Ectodermal cell (in vitro differentiated cells): ENCODE measurements around the gene BFSP1.

Experiments used
- H3K27ac ChIP-seq: 2 replicates; pipeline ENCODE4 v1.7.0; 2013; ENCODE audit warnings: mild to moderate bottlenecking, low read depth, low read length; ENCODE audit not compliant: insufficient read depth, poor library complexity, severe bottlenecking
- H3K27me3 ChIP-seq: 2 replicates; pipeline ENCODE4 v1.7.0; 2013; ENCODE audit warnings: mild to moderate bottlenecking, low read length; ENCODE audit not compliant: insufficient read depth, control insufficient read depth, poor library complexity, severe bottlenecking
- H3K36me3 ChIP-seq: one replicate; pipeline ENCODE4 v1.7.0; 2013; ENCODE audit warnings: low read length; ENCODE audit not compliant: control insufficient read depth, insufficient read depth
- H3K4me1 ChIP-seq: one replicate; pipeline ENCODE4 v1.7.0; 2013; ENCODE audit warnings: low read length; ENCODE audit not compliant: control insufficient read depth, insufficient read depth
- H3K4me3 ChIP-seq: 2 replicates; pipeline ENCODE4 v1.7.0; 2013; ENCODE audit warnings: low read depth, low read length, control low read depth; ENCODE audit not compliant: insufficient read depth
- H3K9me3 ChIP-seq: 2 replicates; pipeline ENCODE4 v1.7.0; 2013; ENCODE audit warnings: mild to moderate bottlenecking, low read length, moderate library complexity; ENCODE audit not compliant: control insufficient read depth
- WGBS, 2 experiments: methylation state at CpG; one replicate each; pipeline ENCODE4 v1.1.7; 2013; ENCODE audit warnings: missing lambda C conversion rate in 2 of 2; 5-methylcytosine and 5-hydroxymethylcytosine counted together

The BFSP1 gene

GRCh38 chr20:17557675-17558006 lies 26.5 kb upstream of the BFSP1 start:
- H3K36me3 ChIP-seq = no peaks in the 10 kb centered on the region
- no peak overlapping the region for H3K27ac ChIP-seq
- no peaks in the 10 kb centered on the region for H3K27me3 ChIP-seq
- no peaks in the 10 kb centered on the region for H3K9me3 ChIP-seq
- WGBS, 2 experiments = 86 to 87% methylated on average over 3 of the region's 3 CpGs
- peaks cover 7% of the 10 kb centered on the region for H3K4me1 ChIP-seq
- H3K4me3 ChIP-seq = no peak overlapping the region

DNA sequence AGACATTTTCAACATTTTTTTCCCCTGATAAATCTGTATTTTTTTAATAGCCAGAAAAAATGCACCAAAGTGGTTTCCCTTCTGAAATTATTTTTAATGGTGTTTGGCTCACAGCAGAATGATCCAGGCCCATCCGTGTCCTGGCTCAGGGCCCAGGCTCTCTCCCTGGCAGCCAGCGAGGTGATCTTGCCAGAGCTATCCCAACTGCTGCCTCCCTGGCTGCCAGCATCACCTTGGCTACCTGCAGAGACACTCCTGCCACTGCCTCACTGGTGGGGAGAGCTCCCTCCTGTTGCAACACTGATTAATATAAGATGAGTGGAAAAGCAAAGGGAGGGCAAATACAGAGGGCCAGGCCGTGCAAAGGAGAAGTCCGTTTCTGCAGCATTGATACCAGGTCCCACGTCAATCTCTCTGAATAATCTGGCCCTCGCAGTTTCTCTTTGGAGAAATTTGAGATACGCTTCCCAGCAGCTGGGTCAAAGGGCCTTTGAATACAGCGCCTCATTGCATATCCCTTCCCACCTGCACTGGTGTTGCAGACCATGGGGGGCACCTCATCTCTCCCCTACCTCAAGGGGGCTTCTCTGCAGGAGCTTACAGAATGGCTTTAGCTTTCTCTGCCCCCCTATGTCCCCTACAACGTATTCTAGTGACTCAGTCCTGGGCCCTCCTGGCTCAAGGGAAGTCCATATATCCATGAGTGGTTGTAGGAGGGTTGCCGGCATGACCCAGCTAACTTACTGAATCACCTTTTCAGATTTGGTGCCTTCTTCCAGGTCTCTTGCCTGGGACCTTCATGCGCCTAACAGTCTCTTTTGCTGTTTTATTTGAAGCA lies 25.9 kb upstream of the BFSP1 start:
- H3K4me3 ChIP-seq = no peak overlapping the region
- H3K27me3 ChIP-seq = no peaks in the 10 kb centered on the region
- H3K36me3 ChIP-seq = no peaks in the 10 kb centered on the region
- no peaks in the 10 kb centered on the region for H3K9me3 ChIP-seq
- no peak overlapping the region for H3K27ac ChIP-seq
- H3K4me1 ChIP-seq = peaks cover 7% of the 10 kb centered on the region
- WGBS, 2 experiments = 65 to 67% methylated on average over 11 of the region's 11 CpGs

- no peaks in the 10 kb centered on the region for H3K27me3 ChIP-seq
- no peak overlapping the region for H3K4me3 ChIP-seq
- no peak overlapping the region for H3K27ac ChIP-seq
- WGBS, 2 experiments = 88 to 95% methylated on average over 2 to 3 of the region's 3 CpGs
- H3K36me3 ChIP-seq = no peaks in the 10 kb centered on the region
- H3K9me3 ChIP-seq = no peaks in the 10 kb centered on the region
- peaks cover 7% of the 10 kb centered on the region for H3K4me1 ChIP-seq
Observed at GRCh38 chr20:17555106-17555505, 23.9 kb upstream of the BFSP1 start.

DNA sequence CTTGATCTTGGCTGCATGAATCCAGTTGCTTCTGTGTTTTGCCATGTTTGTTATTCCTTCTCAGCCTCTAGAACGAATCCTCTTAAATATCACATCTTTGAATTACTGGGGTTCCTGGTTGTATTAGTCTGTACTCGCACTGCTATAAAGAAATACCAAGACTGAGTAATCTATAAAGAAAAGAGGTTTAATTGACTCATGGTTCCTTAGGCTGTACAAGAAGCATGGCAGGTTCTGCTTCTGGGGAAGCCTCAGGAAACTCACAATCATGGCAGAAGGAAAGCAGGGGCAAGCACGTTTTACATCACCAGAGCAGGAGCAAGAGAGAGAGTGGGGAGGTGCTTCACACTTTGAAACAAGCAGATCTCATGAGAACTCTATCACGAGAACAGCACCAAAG lies 18.0 kb upstream of the BFSP1 start:
- Histone ChIP-seq H3K27ac (no peak overlapping the region), H3K9me3 (no peaks in the 10 kb centered on the region), H3K4me1 (no peaks in the 10 kb centered on the region), H3K27me3 (no peaks in the 10 kb centered on the region), H3K36me3 (no peaks in the 10 kb centered on the region), H3K4me3 (no peak overlapping the region)
- 88 to 92% methylated on average over 4 of the region's 4 CpGs for WGBS, 2 experiments

DNA sequence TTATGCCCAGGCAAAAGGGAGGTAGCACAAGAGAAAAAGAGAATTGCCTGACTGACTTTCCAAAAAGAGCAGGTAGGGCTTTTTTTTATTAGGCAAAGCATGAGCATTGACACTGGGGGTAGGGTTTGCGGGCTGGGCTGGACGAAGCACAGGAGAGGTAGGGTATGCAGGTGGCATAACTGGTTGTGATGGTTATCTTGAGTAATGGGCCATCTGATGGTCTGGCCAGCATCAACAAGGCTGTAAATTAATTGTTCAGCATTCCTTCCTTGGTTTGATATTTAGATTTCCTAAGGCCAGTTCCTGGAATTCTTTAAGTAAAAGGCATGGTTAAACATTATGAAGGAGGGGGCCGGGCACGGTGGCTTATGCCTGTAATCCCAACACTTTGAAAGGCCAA lies 13.9 kb upstream of the BFSP1 start:
- Histone ChIP-seq H3K4me3 (no peak overlapping the region), H3K27ac (no peak overlapping the region), H3K4me1 (no peaks in the 10 kb centered on the region), H3K27me3 (no peaks in the 10 kb centered on the region), H3K36me3 (no peaks in the 10 kb centered on the region), H3K9me3 (no peaks in the 10 kb centered on the region)
- 88 to 89% methylated on average over 4 of the region's 4 CpGs for WGBS, 2 experiments

DNA sequence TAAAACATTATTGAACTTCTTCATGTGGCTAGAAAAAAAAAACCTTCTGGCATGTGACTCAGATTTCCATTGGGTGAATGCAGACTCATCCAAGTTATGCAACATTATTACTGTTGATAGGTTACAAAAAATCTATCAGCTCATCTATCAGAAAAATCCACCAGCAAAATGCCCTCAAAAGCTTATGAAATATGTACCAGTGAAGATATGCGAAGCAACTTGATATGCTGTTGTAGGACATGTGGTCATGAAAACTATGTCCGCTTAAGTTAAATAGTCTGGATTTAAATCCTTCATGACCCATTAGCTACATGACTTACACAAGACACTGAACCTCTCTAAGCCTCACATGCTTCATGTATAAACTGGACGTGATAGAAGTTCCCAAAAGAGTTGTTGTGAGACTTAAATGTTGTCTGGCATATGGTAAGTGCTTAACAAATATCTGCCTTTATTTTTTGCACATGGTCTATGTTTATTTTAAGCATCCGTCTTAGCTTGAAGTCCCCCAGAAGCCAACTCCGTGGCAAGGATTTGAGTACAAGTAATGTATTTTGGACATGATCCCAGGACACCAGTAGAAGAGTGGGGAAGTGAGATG lies 12.5 kb upstream of the BFSP1 start:
- no peak overlapping the region for H3K4me3 ChIP-seq
- no peak overlapping the region for H3K27ac ChIP-seq
- H3K4me1 ChIP-seq = no peaks in the 10 kb centered on the region
- no peaks in the 10 kb centered on the region for H3K9me3 ChIP-seq
- WGBS, 2 experiments = 93 to 94% methylated on average over 5 of the region's 5 CpGs
- H3K27me3 ChIP-seq = no peaks in the 10 kb centered on the region
- H3K36me3 ChIP-seq = no peaks in the 10 kb centered on the region

DNA sequence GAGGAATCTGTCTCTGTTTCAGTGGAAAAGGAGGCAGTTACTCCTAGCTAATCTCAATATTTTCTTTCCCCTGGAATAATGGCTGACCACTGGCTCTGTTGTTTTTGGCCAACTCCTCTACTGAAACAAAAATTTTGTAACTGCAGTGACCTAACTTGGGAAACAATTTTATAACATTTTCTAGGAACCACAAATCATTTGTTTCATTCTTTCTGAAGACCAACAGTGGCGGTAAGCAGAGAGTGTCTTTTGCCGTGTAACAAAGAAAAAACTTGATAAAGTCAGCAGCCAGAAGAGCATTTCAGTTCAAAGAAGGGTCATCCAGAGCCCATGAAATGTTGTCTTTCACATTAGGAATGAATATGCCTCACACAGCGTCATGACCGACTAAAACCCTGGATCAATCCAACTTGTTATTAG lies 11.8 kb upstream of the BFSP1 start:
- no peak overlapping the region for H3K4me3 ChIP-seq
- no peak overlapping the region for H3K27ac ChIP-seq
- H3K27me3 ChIP-seq = no peaks in the 10 kb centered on the region
- no peaks in the 10 kb centered on the region for H3K36me3 ChIP-seq
- no peaks in the 10 kb centered on the region for H3K9me3 ChIP-seq
- no peaks in the 10 kb centered on the region for H3K4me1 ChIP-seq
- 89 to 99% methylated on average over 4 of the region's 4 CpGs for WGBS, 2 experiments

DNA sequence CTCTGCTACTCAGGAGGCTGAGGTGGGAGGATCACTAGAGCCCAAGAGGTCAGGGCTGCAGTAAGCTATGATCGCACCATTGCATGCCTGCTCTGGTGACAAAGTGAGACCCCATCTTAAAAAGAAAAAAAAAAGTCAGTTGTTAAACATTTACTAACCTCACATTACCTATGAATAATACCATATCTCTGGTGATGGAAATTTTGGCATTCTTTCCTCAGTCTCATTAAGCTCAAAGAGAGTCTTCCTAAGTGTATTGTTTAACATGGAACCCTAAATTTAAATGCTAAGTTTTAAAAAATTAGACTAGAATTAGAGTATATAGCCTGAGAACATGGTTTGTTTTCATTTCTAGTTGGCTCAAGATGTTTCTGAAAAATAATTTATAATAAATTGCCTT lies 11.3 kb upstream of the BFSP1 start:
- H3K36me3 ChIP-seq = no peaks in the 10 kb centered on the region
- 88% methylated on average over 1 of the region's 1 CpG for WGBS, 2 experiments
- no peaks in the 10 kb centered on the region for H3K9me3 ChIP-seq
- no peaks in the 10 kb centered on the region for H3K27me3 ChIP-seq
- H3K4me3 ChIP-seq = no peak overlapping the region
- H3K27ac ChIP-seq = no peak overlapping the region
- H3K4me1 ChIP-seq = no peaks in the 10 kb centered on the region

- Histone ChIP-seq H3K27me3 (no peaks in the 10 kb centered on the region), H3K27ac (no peak overlapping the region), H3K9me3 (no peaks in the 10 kb centered on the region), H3K36me3 (no peaks in the 10 kb centered on the region), H3K4me1 (no peaks in the 10 kb centered on the region), H3K4me3 (no peak overlapping the region)
- 92% methylated on average over 5 of the region's 5 CpGs for WGBS, 2 experiments
Observed at GRCh38 chr20:17541996-17542395, 10.8 kb upstream of the BFSP1 start.

- 93 to 98% methylated on average over 3 of the region's 3 CpGs for WGBS, 2 experiments
- H3K4me3 ChIP-seq = no peak overlapping the region
- H3K27me3 ChIP-seq = no peaks in the 10 kb centered on the region
- no peaks in the 10 kb centered on the region for H3K36me3 ChIP-seq
- H3K4me1 ChIP-seq = no peaks in the 10 kb centered on the region
- no peaks in the 10 kb centered on the region for H3K9me3 ChIP-seq
- no peak overlapping the region for H3K27ac ChIP-seq
Observed at GRCh38 chr20:17541596-17541995, 10.4 kb upstream of the BFSP1 start.
